ENCODE measurements around the gene TRIM71. TPM values are rescaled to one million over a fixed set of nuclear protein-coding genes. Genes with fewer than 3 reads are reported as not detected.

Gene TRIM71
- total RNA-seq, 1 experiment from 2014 or later, result 376 TPM

GRCh38 chr3:32780071-32780734 lies 37.6 kb upstream of the TRIM71 start:
- H4K5ac ChIP-seq (ENCODE audit: insufficient read length, low read depth, low read length), result peak overlapping the region; percentile 55
- H3K4me2 ChIP-seq (ENCODE audit: insufficient read depth, insufficient read length, low read length), result peak overlapping the region; percentile 35
- peak overlapping the region; percentile 46 for H3K18ac ChIP-seq (ENCODE audit: insufficient read length, low read depth, low read length)
- H3K9me3 ChIP-seq (ENCODE audit: control insufficient read depth, low read depth, low read length), result no peaks in the 10 kb centered on the region
- WGBS (ENCODE audit: extremely low coverage, insufficient read length, low lambda C conversion rate), result no CpG with 5 or more reads among the region's 10 CpGs
- H2AFZ ChIP-seq (ENCODE audit: low read length), result no peak overlapping the region
- no peak overlapping the region for H3K4ac ChIP-seq (ENCODE audit: low read depth, low read length)
- no peaks in the 10 kb centered on the region for H3K27me3 ChIP-seq (ENCODE audit: insufficient read depth, low read length)
- no peak overlapping the region for H2BK20ac ChIP-seq (ENCODE audit: low read depth, low read length, poor library complexity, severe bottlenecking)
- Mint-ChIP-seq H3K27ac (peak overlapping the region; percentile 98 to 99 (median 99)), H3K4me1 (peaks cover 54 to 60% of the 10 kb centered on the region in 2 experiments), H3K36me3 (ENCODE audit: insufficient read depth in 1 of 3, low read depth in 3 of 3) (peaks cover 3 to 14% (median 13%) of the 10 kb centered on the region in 3 experiments; a peak in 6 of 7 replicates), H3K4me3 (peak overlapping the region; percentile 45 to 72), H3K9me3 (no peaks in the 10 kb centered on the region), H3K27me3 (ENCODE audit: low read depth) (no peaks in the 10 kb centered on the region)
- peaks cover 4% of the 10 kb centered on the region for H3K23me2 ChIP-seq (ENCODE audit: insufficient read length, low read depth, low read length, poor library complexity, severe bottlenecking)
- no peak overlapping the region for H4K8ac ChIP-seq (replicated peaks; ENCODE audit: insufficient read length, low read depth, low read length)
- H4K20me1 ChIP-seq (ENCODE audit: control insufficient read depth, insufficient read depth, insufficient read length), result no peaks in the 10 kb centered on the region
- H3K14ac ChIP-seq (ENCODE audit: insufficient read depth, low read length), result peak overlapping the region; percentile 60
- H3K23ac ChIP-seq (ENCODE audit: insufficient read length, low read depth, low read length), result no peak overlapping the region
- peak overlapping the region; percentile 58 for H3K56ac ChIP-seq (ENCODE audit: insufficient read length, low read depth, low read length)
- peak overlapping the region; percentile 82 for H2BK12ac ChIP-seq (ENCODE audit: insufficient read length, low read depth, low read length)
- H3K79me1 ChIP-seq (ENCODE audit: insufficient read depth, low read depth, low read length, poor library complexity, severe bottlenecking), result no peaks in the 10 kb centered on the region
- H2AK5ac ChIP-seq (ENCODE audit: insufficient read length, low read length), result no peak overlapping the region
- peak overlapping the region; percentile 7 for H4K91ac ChIP-seq (ENCODE audit: insufficient read length, low read depth, low read length)
- peak overlapping the region; percentile 21 for H3K9ac ChIP-seq (ENCODE audit: extremely low read depth, insufficient read length, low read length)
- H3K27ac ChIP-seq (ENCODE audit: insufficient read length, low read depth, low read length), result peak overlapping the region; percentile 90
- H3K4me1 ChIP-seq (ENCODE audit: insufficient read depth, low read length), result peaks cover 20% of the 10 kb centered on the region; the same call in 1 of the 2 replicates
- no peak overlapping the region for H2BK15ac ChIP-seq (ENCODE audit: low read depth, low read length)
- TF ChIP-seq CTCF (conservative IDR thresholded peaks at IDR 0.05), result no peak
- H3T11ph ChIP-seq (ENCODE audit: low read length), result peak overlapping the region; percentile 46
- H3K79me2 ChIP-seq (ENCODE audit: insufficient read depth, low read length), result no peaks in the 10 kb centered on the region
- DNase-seq, result peak; percentile 39
- H2BK120ac ChIP-seq (ENCODE audit: low read depth, low read length, poor library complexity, severe bottlenecking), result peak overlapping the region; percentile 79
- peak overlapping the region; percentile 56 for H2BK5ac ChIP-seq (ENCODE audit: insufficient read length, low read length)
